Muscle layer of colon (tissue), 2 donors: Measurements from ENCODE around the gene DUSP1.
"Not testable (repeated sequence)": the region's sequence is repeated elsewhere in the genome, so short reads cannot be mapped to it uniquely, and the experiment has no call there.

Experiments used
- H3K27ac ChIP-seq: one replicate; pipeline ENCODE4 v1.7.0; 2013; ENCODE audit warnings: low read depth, mild to moderate bottlenecking, low read length, moderate library complexity
- H3K27me3 ChIP-seq, 2 donors: one replicate each; pipeline ENCODE4 v1.7.0; 2013; ENCODE audit warnings: low read length in 2 of 2, mild to moderate bottlenecking in 2 of 2; ENCODE audit not compliant: insufficient read depth in 2 of 2, control insufficient read depth in 1 of 2
- H3K36me3 ChIP-seq: one replicate; pipeline ENCODE4 v1.7.0; 2013; ENCODE audit warnings: mild to moderate bottlenecking, low read length; ENCODE audit not compliant: insufficient read depth
- H3K4me1 ChIP-seq: one replicate; pipeline ENCODE4 v1.7.0; 2013; ENCODE audit warnings: mild to moderate bottlenecking, low read length; ENCODE audit not compliant: insufficient read depth
- H3K4me3 ChIP-seq, 2 donors: one replicate each; pipeline ENCODE4 v1.7.0; 2013; ENCODE audit warnings: low read length in 2 of 2, low read depth in 1 of 2, mild to moderate bottlenecking in 1 of 2, moderate library complexity in 1 of 2
- H3K9ac ChIP-seq: one replicate; pipeline ENCODE4 v1.7.0; 2013; ENCODE audit warnings: low read length
- H3K9me3 ChIP-seq: one replicate; pipeline ENCODE4 v1.7.0; 2013; ENCODE audit warnings: mild to moderate bottlenecking, low read length
- donor health status: abdominal sarcoma.
- donor health status: Adenocarcinoma of cecum.

The DUSP1 gene

GRCh38 chr5:172786736-172787462, 15.9 kb upstream of the DUSP1 start:
- Histone ChIP-seq H3K27ac (no peak overlapping the region), H3K9ac (no peak overlapping the region), H3K4me1 (peaks cover 21% of the 10 kb centered on the region), H3K27me3 (no peaks in the 10 kb centered on the region), H3K4me3 (no peak overlapping the region), H3K36me3 (no peaks in the 10 kb centered on the region), H3K9me3 (no peaks in the 10 kb centered on the region)

DNA sequence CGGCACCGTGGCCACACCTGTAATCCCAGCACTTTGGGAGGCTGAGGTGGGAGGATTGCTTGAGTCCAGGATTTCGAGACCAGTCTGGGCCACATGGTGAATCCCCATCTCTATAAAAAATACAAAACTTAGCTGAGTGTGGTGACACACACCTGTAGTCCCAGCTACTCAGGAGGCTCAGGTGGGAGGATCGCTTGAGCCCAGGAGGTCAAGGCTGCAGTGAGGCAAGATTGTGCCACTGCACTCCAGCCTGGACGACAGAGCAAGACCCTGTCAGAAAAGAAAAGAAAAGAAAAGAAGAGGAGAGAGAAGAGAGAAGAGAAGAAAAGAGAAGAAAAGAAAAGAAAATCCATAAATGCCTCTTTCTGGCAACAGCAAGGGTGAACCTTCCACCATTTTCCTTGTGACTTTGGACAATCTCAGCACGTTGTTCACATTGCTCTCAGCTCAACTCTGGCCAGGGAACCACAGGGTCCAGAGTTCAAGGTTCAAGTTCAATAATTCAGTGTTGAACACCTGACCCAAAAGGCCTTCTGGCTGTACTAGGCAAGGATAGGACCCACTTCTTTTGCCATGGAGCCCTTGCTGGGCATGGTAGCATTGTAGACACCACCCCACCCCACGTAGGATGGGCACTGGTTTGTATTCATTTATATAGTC, 14.6 kb upstream of the DUSP1 start:
- Histone ChIP-seq H3K4me3 (no peak overlapping the region), H3K9me3 (no peaks in the 10 kb centered on the region), H3K9ac (no peak overlapping the region), H3K36me3 (no peaks in the 10 kb centered on the region), H3K4me1 (peaks cover 21% of the 10 kb centered on the region), H3K27ac (no peak overlapping the region), H3K27me3 (no peaks in the 10 kb centered on the region)

- H3K36me3 ChIP-seq, H3K9me3 ChIP-seq, H3K27ac ChIP-seq, H3K9ac ChIP-seq, H3K27me3 ChIP-seq, H3K4me3 ChIP-seq, H3K4me1 ChIP-seq: not testable (repeated sequence)
Measured at GRCh38 chr5:172784162-172784561, 13.2 kb upstream of the DUSP1 start.

GRCh38 chr5:172783319-172783718, 12.3 kb upstream of the DUSP1 start:
- not testable (repeated sequence) for H3K4me1 ChIP-seq, H3K9ac ChIP-seq, H3K9me3 ChIP-seq, H3K27me3 ChIP-seq, H3K36me3 ChIP-seq, H3K4me3 ChIP-seq, H3K27ac ChIP-seq

GRCh38 chr5:172782169-172783039, 11.4 kb upstream of the DUSP1 start:
- H3K27me3 ChIP-seq = no peaks in the 10 kb centered on the region
- no peaks in the 10 kb centered on the region for H3K9me3 ChIP-seq
- peaks cover 6% of the 10 kb centered on the region for H3K4me1 ChIP-seq
- no peak overlapping the region for H3K27ac ChIP-seq
- H3K9ac ChIP-seq = no peak overlapping the region
- no peaks in the 10 kb centered on the region for H3K36me3 ChIP-seq
- no peak overlapping the region for H3K4me3 ChIP-seq

GRCh38 chr5:172779691-172780341, 8.8 kb upstream of the DUSP1 start:
- H3K27me3 ChIP-seq = no peaks in the 10 kb centered on the region
- H3K9ac ChIP-seq = no peak overlapping the region
- no peak overlapping the region for H3K27ac ChIP-seq
- no peaks in the 10 kb centered on the region for H3K9me3 ChIP-seq
- no peaks in the 10 kb centered on the region for H3K36me3 ChIP-seq
- no peak overlapping the region for H3K4me3 ChIP-seq
- H3K4me1 ChIP-seq = peaks cover 6% of the 10 kb centered on the region

DNA sequence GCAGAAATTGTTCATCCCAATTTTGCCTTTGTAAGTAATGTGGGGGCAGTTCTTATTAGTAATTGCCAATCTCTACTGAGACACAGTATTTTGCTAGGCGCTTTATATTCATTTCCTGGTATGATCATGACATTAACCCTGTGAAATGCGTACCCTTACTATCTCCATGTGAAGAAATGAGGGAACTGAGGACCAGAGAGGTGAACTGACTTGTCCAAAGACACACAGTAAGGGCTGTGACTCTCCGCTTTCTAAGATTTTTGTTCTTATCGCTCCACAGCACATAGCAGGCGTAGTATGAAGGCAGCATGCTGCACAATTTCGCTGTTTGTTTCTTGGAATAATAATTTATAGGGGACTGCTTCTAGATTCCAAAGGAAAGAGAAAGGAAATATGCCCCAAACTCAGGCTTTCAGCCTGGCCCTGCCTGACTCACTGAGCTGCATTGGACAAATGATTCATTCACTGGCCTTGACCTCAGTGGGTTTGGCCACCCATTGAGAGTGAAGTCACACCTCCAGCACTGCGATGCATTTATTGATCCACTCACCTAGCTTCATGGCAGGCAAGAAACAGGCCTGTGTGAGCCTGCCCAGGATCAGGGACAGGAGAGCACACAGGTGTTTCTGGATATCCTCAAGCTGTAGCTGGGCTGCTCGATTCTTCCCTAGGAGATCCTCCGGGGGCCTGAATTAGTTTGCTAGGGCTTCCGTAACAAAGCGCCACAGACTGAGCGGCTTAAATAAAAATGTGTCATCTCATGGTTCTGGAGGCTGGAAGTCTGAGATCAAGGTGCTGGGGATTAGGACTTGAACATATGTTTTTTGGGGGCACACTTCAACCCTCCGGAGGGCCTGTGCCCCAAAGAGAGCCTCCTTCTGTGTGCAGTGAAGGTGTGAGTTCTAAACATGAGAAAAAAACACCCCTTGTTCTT, 7.2 kb upstream of the DUSP1 start:
- peak overlapping the region; percentile 42 for H3K27ac ChIP-seq
- no peaks in the 10 kb centered on the region for H3K27me3 ChIP-seq
- H3K36me3 ChIP-seq = no peaks in the 10 kb centered on the region
- no peaks in the 10 kb centered on the region for H3K9me3 ChIP-seq
- no peak overlapping the region for H3K9ac ChIP-seq
- H3K4me3 ChIP-seq = no peak overlapping the region
- H3K4me1 ChIP-seq = peaks cover 16% of the 10 kb centered on the region

- no peak overlapping the region for H3K4me3 ChIP-seq
- no peak overlapping the region for H3K9ac ChIP-seq
- H3K4me1 ChIP-seq = peaks cover 21% of the 10 kb centered on the region
- H3K36me3 ChIP-seq = no peaks in the 10 kb centered on the region
- no peaks in the 10 kb centered on the region for H3K9me3 ChIP-seq
- no peaks in the 10 kb centered on the region for H3K27me3 ChIP-seq
- peak overlapping the region; percentile 55 for H3K27ac ChIP-seq
Measured at GRCh38 chr5:172776235-172776594, 5.2 kb upstream of the DUSP1 start.

GRCh38 chr5:172775326-172776234, 4.6 kb upstream of the DUSP1 start:
- peaks cover 21% of the 10 kb centered on the region for H3K4me1 ChIP-seq
- no peak overlapping the region for H3K4me3 ChIP-seq
- H3K9ac ChIP-seq = no peak overlapping the region
- no peaks in the 10 kb centered on the region for H3K9me3 ChIP-seq
- no peaks in the 10 kb centered on the region for H3K36me3 ChIP-seq
- H3K27me3 ChIP-seq = no peaks in the 10 kb centered on the region
- peak overlapping the region; percentile 85 for H3K27ac ChIP-seq
